IPS-NIHi7 (cell line): Measurements from ENCODE around the gene NBDY.
A peak's percentile ranks its signal among the peaks of the same experiment; 100 is the strongest.

ENCODE experiments used
- DNase-seq: peaks from one replicate; pipeline ENCODE4 v3.0.0; 2012; ENCODE audit warnings: mixed read lengths; ENCODE audit errors: extremely low spot score

Gene NBDY

GRCh38 chrX:56785442-56785841 lies 56.4 kb downstream of the NBDY start:
- no peak for DNase-seq

GRCh38 chrX:56786889-56787733 lies 58.1 kb downstream of the NBDY start:
- no peak for DNase-seq

DNA sequence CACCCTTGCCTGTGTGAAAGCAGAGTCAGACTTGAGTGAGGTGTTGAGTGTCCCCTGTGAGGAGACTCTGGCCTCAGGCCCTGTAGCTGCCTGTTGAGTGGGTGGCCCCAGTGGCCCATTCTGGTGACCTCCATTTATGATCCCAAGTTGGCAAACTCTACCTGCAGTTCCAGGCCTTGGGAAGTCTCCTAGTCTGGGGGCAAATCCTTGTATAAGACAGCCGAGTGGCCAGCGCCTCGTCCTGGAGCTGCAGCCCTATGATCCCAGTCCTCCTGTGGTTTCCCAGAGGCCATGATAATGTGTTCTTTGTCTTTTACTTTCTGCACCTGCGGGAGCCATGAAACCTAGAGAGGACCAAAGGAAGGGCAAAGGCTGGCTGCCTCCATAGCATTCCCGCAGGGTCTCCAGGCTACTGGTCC lies 58.7 kb downstream of the NBDY start:
- DNase-seq: no peak

DNA sequence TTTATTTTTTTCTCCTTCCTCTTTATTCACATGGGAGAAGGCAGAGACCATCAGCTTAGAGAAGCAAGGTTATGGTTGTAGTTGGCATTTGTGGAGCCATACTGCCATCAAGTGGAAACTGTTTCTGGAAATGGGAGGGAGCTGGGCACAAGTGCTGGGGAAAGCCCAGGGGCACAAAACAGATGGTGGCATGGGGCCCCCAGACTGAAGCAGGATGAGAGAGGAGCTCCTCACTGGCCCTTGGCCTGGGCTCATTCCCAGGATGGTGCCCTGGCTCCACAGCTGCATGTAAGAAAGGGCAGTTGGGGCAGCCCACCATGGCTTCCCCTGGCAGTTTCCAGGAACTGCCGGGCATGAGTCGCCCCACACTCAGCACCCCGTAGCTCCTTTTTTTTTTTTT lies 59.2 kb downstream of the NBDY start:
- no peak for DNase-seq

DNA sequence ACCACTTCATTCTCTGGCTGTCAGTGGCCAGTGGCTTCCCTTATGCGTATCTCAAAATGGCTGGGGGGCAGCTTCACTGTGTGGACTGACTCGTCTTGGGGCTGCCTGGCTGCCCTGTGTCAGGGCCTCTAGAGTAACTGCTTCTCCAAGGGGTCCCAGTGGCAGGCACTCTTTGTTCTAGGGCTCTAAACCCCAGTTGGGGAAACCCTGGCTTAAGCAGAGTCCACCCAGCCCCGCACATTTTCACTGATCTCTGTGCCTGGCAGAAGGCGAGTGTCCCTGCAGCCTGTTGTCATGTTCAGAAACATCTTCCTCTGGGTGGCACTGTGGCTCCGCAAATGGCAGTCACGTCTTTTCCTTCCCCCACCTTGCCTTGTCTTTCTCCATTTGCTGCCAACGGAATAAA lies 59.7 kb downstream of the NBDY start:
- DNase-seq: no peak

DNA sequence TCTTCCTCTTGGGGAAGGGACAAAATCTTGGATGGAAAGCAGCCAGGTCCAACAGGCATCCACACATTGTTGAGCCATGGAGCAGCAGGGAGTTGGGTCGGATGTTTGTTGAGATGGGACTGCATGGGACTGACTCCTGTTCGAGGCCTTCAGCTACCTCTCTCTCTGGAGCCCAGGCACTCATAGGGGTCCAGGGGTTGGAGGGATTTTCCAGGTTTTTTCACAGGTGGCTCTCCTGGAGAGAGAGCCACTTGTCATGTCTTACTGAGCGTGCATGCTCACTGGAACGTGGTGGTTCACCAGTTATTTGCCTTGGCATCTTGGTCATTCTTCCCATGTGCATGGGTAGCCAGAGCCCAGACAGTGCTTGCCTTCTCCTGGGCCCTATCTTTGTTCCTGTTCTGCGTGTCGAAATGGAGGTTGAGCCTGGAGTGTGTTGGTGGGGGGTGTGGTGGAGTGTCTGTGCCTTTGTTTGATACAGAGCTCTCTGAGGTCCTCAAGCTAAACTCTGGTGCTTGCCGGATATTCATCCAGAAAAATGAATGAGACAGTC lies 60.6 kb downstream of the NBDY start:
- DNase-seq: no peak

DNA sequence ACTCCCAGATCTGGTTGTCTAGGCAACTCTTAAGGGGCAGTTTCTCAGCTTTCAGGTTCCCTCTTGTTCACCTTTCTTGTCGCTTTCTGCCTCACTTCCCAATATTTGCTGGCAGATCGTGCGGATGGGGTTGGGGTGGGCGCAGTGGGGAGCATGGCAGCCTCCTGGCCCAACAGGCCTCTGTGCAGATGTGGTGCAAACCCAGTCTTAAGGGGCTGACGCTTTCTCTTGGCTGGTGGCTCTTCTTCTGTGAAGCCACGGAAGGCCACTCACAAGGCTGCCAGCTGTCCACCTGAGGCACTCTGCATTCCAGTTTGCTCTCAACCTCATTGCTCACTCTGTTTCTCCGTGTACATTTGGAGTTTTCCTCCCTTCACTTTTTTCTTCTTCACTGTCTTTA lies 61.7 kb downstream of the NBDY start:
- no peak for DNase-seq

- no peak for DNase-seq
Observed at GRCh38 chrX:56791456-56791855, 62.4 kb downstream of the NBDY start.

DNA sequence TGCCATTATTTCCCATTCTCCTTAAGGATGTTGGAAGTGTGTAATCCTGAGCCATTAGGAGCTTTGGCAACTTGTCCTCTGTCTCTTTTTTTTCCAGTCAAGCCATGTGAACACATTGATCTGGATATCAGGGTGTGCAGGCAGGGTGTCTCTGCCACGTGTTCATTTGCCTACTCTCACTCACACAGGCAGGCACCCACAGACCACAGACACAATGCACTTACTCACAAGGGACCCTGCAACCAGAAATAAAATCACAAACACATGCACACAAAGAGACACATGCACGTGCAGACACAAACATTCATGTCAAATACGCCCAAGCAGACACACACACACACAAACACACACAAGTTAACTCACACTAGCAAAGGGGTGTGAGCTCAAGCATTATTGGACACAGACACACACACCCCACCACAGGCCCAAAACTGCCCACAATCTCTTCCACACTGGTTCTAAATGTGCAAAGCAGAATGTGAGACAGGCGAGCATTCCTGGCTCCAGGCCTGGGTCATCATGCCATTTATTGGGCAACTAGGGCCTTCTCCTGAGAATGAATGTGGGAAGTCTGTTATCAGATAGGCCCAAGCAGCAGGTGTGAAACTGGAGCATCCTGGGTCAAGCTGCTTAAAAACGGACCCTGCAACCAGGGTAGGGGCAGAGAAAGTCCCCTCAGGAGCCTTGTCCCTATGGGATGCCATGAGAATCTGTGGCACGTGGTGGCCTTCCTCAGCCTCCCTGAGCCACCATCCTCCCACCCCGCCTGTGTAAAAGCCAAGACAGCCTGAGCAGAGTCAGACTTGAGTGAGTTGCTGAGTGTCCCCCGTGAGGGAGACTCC lies 63.4 kb downstream of the NBDY start:
- no peak for DNase-seq

- no peak for DNase-seq
Observed at GRCh38 chrX:56793112-56793430, 64.0 kb downstream of the NBDY start.

GRCh38 chrX:56793521-56794320 lies 64.7 kb downstream of the NBDY start:
- no peak for DNase-seq

- no peak for DNase-seq
Observed at GRCh38 chrX:56794404-56795230, 65.6 kb downstream of the NBDY start.

- DNase-seq: no peak
Observed at GRCh38 chrX:56795309-56795868, 66.3 kb downstream of the NBDY start.

GRCh38 chrX:56796641-56797395 lies 67.8 kb downstream of the NBDY start:
- no peak for DNase-seq

- DNase-seq: no peak
Observed at GRCh38 chrX:56797574-56798338, 68.7 kb downstream of the NBDY start.

GRCh38 chrX:56798339-56798711 lies 69.3 kb downstream of the NBDY start:
- no peak for DNase-seq

GRCh38 chrX:56798866-56799758 lies 70.1 kb downstream of the NBDY start:
- peak; percentile 2 for DNase-seq

DNA sequence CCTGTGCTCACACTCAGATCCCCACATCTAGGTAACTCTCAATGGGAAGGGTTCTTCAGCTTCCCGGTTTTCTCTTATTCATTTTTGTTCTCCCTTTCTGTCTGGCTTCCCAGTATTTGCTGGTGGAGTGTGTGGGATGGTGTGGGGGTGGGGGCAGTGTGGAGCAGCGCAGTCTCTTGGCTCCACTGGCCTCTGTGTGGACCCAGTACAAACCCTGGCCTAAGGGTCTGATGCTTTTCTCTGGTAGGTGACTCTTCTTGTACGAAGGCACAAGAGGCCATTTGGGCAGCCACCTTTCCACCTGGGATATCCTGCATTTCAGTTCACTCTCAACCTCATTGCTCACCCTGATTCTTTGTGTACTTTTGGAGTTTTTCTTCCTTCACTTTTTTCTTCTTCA lies 71.3 kb downstream of the NBDY start:
- peak; percentile 2 for DNase-seq
